GM12878 (cell line): ENCODE measurements around the gene SMPD4. TPM values are rescaled to one million over a fixed set of nuclear protein-coding genes. Genes with fewer than 3 reads are reported as not detected.
"Not testable (repeated sequence)": the region's sequence is repeated elsewhere in the genome, so short reads cannot be mapped to it uniquely, and the experiment has no call there.

Experiments used
- ATAC-seq: fragments of 200-7000 bp; cut with Tn5 transposase; 3 replicates; pipeline ENCODE4 v1.9.1; 2020; ENCODE audit warnings: mild to moderate bottlenecking, moderate library complexity
- BruUV-seq: library from RNA; stranded (reverse); fragments of 400-500 nt; replicated peaks from 2 replicates; lab custom pipeline; 2021; lab: Mats Ljungman, UMichigan
- CTCF ChIA-PET: fragments of 300-600 bp; sonication (Branson Sonifier 250); formaldehyde crosslinking; extraction: SDS; loops from one replicate; lab custom pipeline; 2021; ENCODE audit warnings: inconsistent platforms; lab: Yijun Ruan, JAX
- POLR2A ChIA-PET: fragments of 350-600 bp; formaldehyde crosslinking; extraction: SDS; loops from one replicate; lab custom pipeline; 2021; ENCODE audit warnings: inconsistent platforms; lab: Charles Lee
- RAD21 ChIA-PET: fragments of 300-600 bp; sonication (Branson Sonifier 250); formaldehyde crosslinking; loops from one replicate; lab custom pipeline; 2023; ENCODE audit warnings: antibody characterized with exemption; ENCODE audit not compliant: unreplicated experiment; lab: Charles Lee
- SMC1A ChIA-PET: fragments of 300-600 bp; sonication (Branson Sonifier 250); formaldehyde crosslinking; loops from one replicate; lab custom pipeline; 2023; ENCODE audit not compliant: unreplicated experiment, uncharacterized antibody; lab: Charles Lee
- DNase-seq: peaks from one replicate; pipeline ENCODE4 v3.0.0-alpha.2; 2011; ENCODE audit warnings: low read depth, low spot score
- FAIRE-seq: peaks from 3 replicates; lab custom pipeline; 2011; peaks lifted over from hg19 to GRCh38; lab: Jason Lieb, UNC
- H2AFZ ChIP-seq: 2 replicates; pipeline ENCODE4 v1.6.0; 2011; ENCODE audit warnings: low read depth, low read length, control low read depth; ENCODE audit not compliant: control insufficient read depth
- H3K27ac ChIP-seq: 2 replicates; pipeline ENCODE4 v1.5.1; 2011; ENCODE audit warnings: control low read depth; ENCODE audit not compliant: control insufficient read depth, insufficient read depth
- H3K27me3 ChIP-seq, 2 experiments: replicated peaks in 1 of 2; 2 replicates each; pipeline versions ENCODE4 v1.6.0 to v1.6.1; 2011; ENCODE audit warnings: low read length in 1 of 2; ENCODE audit not compliant: control insufficient read depth in 2 of 2, insufficient read depth in 2 of 2
- H3K36me3 ChIP-seq, 2 experiments: 2 replicates each; pipeline ENCODE4 v1.5.1; 2011; ENCODE audit warnings: low read length in 1 of 2; ENCODE audit not compliant: control insufficient read depth in 2 of 2, insufficient read depth in 2 of 2
- H3K4me1 ChIP-seq: 2 replicates; pipeline ENCODE4 v1.6.1; 2011; ENCODE audit warnings: mild to moderate bottlenecking, low read length, moderate library complexity, mixed read lengths; ENCODE audit not compliant: control insufficient read depth, insufficient read depth
- H3K4me2 ChIP-seq: 2 replicates; pipeline ENCODE4 v1.6.0; 2011; ENCODE audit warnings: control low read depth; ENCODE audit not compliant: control insufficient read depth, insufficient read depth
- H3K4me3 ChIP-seq: fragments of 200-600 bp; sonication (generic); 2 replicates; pipeline ENCODE4 v1.5.1; 2016
- H3K79me2 ChIP-seq: 2 replicates; pipeline ENCODE4 v1.6.0; 2011; ENCODE audit warnings: low read length; ENCODE audit not compliant: control insufficient read depth, insufficient read depth
- H3K9ac ChIP-seq: 2 replicates; pipeline ENCODE4 v1.8.0; 2011; ENCODE audit warnings: low read length, control low read depth, mixed read lengths; ENCODE audit not compliant: control insufficient read depth, insufficient read depth
- H3K9me3 ChIP-seq: replicated peaks from 3 replicates; pipeline ENCODE4 v1.5.1; 2011; ENCODE audit warnings: mild to moderate bottlenecking, low read length; ENCODE audit not compliant: control insufficient read depth, insufficient read depth
- H4K20me1 ChIP-seq: 2 replicates; pipeline ENCODE4 v1.6.0; 2011; ENCODE audit not compliant: control insufficient read depth, insufficient read depth
- ASH2L ChIP-seq: fragments of 300-600, 200-600 bp; sonication (generic); IDR thresholded peaks from 2 replicates; pipeline ENCODE4 v1.6.1; 2017; ENCODE audit warnings: low read depth, mild to moderate bottlenecking, borderline replicate concordance
- EZH2 ChIP-seq: IDR thresholded peaks from 2 replicates; pipeline ENCODE4 v1.6.1; 2012; ENCODE audit warnings: low read depth, mild to moderate bottlenecking, control low read depth, inconsistent platforms, low read length, borderline replicate concordance; ENCODE audit not compliant: control insufficient read depth
- HDGF ChIP-seq: fragments of 450-650 bp; IDR thresholded peaks from 2 replicates; pipeline ENCODE4 v1.6.1; 2016; ENCODE audit warnings: antibody characterized with exemption
- JUNB ChIP-seq: IDR thresholded peaks from 2 replicates; pipeline ENCODE4 v1.6.1; 2016; ENCODE audit warnings: antibody characterized with exemption, mild to moderate bottlenecking
- KDM1A ChIP-seq: fragments of 200-600 bp; sonication (generic); IDR thresholded peaks from 2 replicates; pipeline ENCODE4 v1.6.1; 2016; ENCODE audit warnings: borderline replicate concordance
- LARP7 ChIP-seq: fragments of 450-650 bp; IDR thresholded peaks from 2 replicates; pipeline ENCODE4 v1.6.1; 2017; ENCODE audit warnings: mild to moderate bottlenecking
- NFXL1 ChIP-seq: fragments of 450-650 bp; IDR thresholded peaks from 2 replicates; pipeline ENCODE4 v1.6.1; 2017; ENCODE audit warnings: antibody characterized with exemption, mild to moderate bottlenecking, borderline replicate concordance
- REST ChIP-seq: IDR thresholded peaks from 2 replicates; pipeline ENCODE4 v1.6.1; 2012; ENCODE audit warnings: mild to moderate bottlenecking, low read depth, low read length
- WGBS: methylation state at CpG from one replicate; pipeline ENCODE4 v1.1.6; 2016; ENCODE audit warnings: low lambda C conversion rate; ENCODE audit not compliant: insufficient replicate concordance, insufficient coverage; ENCODE audit errors: missing lambda C conversion rate; 5-methylcytosine and 5-hydroxymethylcytosine counted together
- in situ Hi-C: fragments of 300-500 bp; cut with MboI; formaldehyde crosslinking; loops from 9 replicates; pipeline ENCODE4 v1.14.3; 2018; ENCODE audit warnings: mixed read lengths
- intact Hi-C: fragments of 100-400 bp; cut with micrococcal nuclease; formaldehyde crosslinking; loops from one replicate; pipeline ENCODE4 v1.14.2; 2022; ENCODE audit not compliant: unreplicated experiment
- polyA plus RNA-seq, 11 experiments: library from polyadenylated mRNA; depleted of rRNA in 4 of 11; unstranded in 6 of 11; stranded (reverse) in 5 of 11; fragments of >200 nt; fragmentation: Nextera tagmentation in 4 of 11; fragmentation: Illumina TruSeq in 1 of 11; extraction: Ambion mirVana in 4 of 11; extraction: Trizol in 1 of 11; gene quantifications; 1 replicate in 1 of 11; 2 replicates in 10 of 11; pipeline versions ENCODE4 v1.2.1 to v1.2.3, GENCODE V29; 2011 to 2016; ENCODE audit warnings: inconsistent platforms in 2 of 11, missing spikeins in 2 of 11, low read depth in 1 of 11
- total RNA-seq, 4 experiments: library from RNA; depleted of rRNA in 3 of 4; stranded (reverse); fragments of >200 nt in 3 of 4; fragmentation: Illumina TruSeq in 1 of 4; extraction: Trizol in 1 of 4; gene quantifications; 2 replicates each; pipeline versions ENCODE4 v1.2.1 to v1.2.3, GENCODE V29; 2013 to 2021

The SMPD4 gene
- total and polyA plus RNA-seq, 10 of the 15 experiments (the other 5 are each of a cell fraction or from before 2014, with no cell fraction given): 5.0 to 82.0 (median 45.7) TPM

GRCh38 chr2:130174866-130175265 is 6.5 kb downstream of the SMPD4 start:
- in situ Hi-C loops, H3K4me3 ChIP-seq, SMC1A ChIA-PET, CTCF ChIA-PET, RAD21 ChIA-PET, H2AFZ ChIP-seq, H3K27me3 ChIP-seq, H3K27ac ChIP-seq, H3K9ac ChIP-seq, H3K9me3 ChIP-seq, intact Hi-C loops, H3K4me1 ChIP-seq, H4K20me1 ChIP-seq, BruUV-seq: not testable (repeated sequence)
- peak; percentile 83 for ATAC-seq
- DNase-seq: peak; percentile 11
- Histone ChIP-seq H3K36me3 (peaks cover 5 to 11% of the 10 kb centered on the region in 2 experiments), H3K79me2 (peaks cover 24% of the 10 kb centered on the region)
- TF ChIP-seq JUNB: peak; percentile 30; the same call in 1 of the 2 replicates
- TF ChIP-seq, all 136 proteins: peak for 1; not testable (repeated sequence) for 135
- peak; percentile 97 for FAIRE-seq
- 4% methylated on average over 5 of the region's 5 CpGs for WGBS
- H3K4me2 ChIP-seq, POLR2A ChIA-PET: not testable (repeated sequence)

DNA sequence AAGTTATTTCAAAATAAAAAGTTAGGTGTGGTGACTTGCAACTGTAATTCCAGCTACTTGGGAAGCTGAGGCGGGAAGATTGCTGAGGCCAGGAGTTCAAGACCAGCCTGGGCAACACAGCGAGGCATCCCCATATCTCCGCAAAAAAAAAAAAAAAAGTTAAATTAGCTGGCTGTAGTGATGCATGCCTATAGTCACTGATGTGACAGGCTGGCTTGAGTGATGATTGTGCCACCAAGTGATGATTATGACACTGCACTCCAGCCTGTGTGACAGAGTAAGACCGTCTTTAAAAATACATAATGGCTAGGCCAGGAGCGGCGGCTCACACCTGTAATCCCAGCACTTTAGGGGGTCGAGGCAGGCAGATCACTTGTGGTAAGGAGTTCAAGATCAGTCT is 11.5 kb downstream of the SMPD4 start:
- ChIA-PET POLR2A (no interaction called here), CTCF (interaction anchor here (1.2 to 1.6 kb wide), 2 partner anchors 161 to 163 kb away, joined by 3 read pairs; no protein-coding TSS in a partner anchor), RAD21 (no interaction called here), SMC1A (no interaction called here)
- TF ChIP-seq LARP7: no peak
- no peak for TF ChIP-seq KDM1A
- no peak for TF ChIP-seq EZH2
- TF ChIP-seq ASH2L: no peak
- no peak for TF ChIP-seq HDGF
- TF ChIP-seq NFXL1: no peak
- TF ChIP-seq REST: no peak
- H4K20me1 ChIP-seq: no peaks in the 10 kb centered on the region
- FAIRE-seq (no peak), DNase-seq (no peak), ATAC-seq (no peak)
- H3K4me3 ChIP-seq: no peak overlapping the region
- no peaks in the 10 kb centered on the region; the same call in 1 of the 2 replicates for H3K79me2 ChIP-seq
- intact Hi-C loops (no loop called here), in situ Hi-C loops (no loop called here)
- H2AFZ ChIP-seq: no peak overlapping the region
- H3K9me3 ChIP-seq: no peaks in the 10 kb centered on the region
- WGBS: 95% methylated on average over 7 of the region's 7 CpGs
- no peak overlapping the region for H3K9ac ChIP-seq
- no peak overlapping the region for H3K27ac ChIP-seq
- peaks cover 11 to 16% of the 10 kb centered on the region in 2 experiments for H3K36me3 ChIP-seq
- H3K4me2 ChIP-seq: no peak overlapping the region
- H3K27me3 ChIP-seq: no peaks in the 10 kb centered on the region
- H3K4me1 ChIP-seq: no peaks in the 10 kb centered on the region
- BruUV-seq: no TSS peak
